OCI-M2 (cell line): Measurements from ENCODE around the gene CHN2.

Experiments used
- DNase-seq: peaks from one replicate; lab custom pipeline; 2025; ENCODE audit not compliant: unreplicated experiment; lab: John Stamatoyannopoulos, UW

CHN2 gene

DNA sequence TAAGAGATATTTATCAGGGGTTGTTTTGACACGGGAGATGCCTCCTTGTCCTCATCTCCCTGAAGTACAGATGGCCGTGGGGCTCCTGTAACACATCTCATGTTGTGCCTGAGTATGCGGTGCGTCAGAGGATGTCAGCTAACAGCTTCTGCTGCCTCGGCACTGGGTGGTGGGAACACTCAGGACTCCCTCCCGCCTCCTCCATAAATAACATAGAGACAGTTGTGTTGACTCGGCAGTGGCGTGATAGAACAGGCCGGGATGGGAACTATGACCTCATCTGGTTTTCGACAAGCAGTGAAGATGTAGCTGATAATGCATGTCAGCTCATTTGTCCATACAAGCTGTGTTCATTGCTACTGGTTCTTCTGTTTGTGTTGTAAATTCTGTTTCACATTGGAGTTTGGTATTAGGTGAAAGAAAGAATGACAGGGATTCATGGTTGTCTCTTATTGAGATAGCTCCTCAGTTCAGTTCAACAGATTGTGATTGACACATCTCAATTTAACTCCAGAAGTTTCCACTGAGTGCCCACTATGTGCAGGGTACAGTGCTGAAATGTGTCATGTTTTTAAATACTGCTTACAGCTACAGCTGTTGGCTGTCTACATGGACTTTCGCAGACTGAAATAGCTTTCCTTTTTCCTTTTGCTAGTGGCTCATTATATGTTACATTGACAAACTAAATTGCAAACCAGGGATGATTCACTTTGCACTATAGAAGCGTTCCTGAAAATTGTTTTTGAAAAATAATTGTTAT, 87.4 kb downstream of the CHN2 start:
- DNase-seq, result no peak

DNA sequence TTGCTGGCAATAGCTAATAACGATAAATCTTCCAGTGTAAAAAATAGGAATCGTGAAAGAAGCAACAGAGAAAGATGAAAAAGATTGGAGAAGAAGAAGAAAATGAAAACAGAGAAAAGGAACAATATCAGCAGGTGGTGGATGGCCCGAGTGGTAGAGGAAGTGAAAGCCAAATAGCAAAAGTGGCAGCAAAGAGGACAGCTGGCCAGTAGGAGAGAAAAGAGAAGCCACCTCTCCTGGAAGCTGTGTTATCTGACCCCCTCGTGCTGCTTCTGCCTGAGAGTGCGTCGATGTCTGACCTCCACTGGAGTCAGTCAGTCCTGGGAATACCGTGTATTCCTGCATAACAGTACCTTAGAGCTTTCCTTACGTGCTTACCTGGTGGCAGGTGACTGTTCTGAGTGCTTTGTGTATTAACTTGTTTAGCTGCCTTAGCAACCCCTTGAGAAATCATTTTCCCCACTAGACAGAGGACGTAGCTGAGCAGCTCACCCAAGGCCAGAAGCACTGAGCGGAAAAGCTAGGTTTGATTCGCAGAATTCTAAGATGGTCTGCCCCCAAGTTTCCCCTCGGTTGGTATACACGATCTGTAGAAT, 88.3 kb downstream of the CHN2 start:
- no peak for DNase-seq

DNA sequence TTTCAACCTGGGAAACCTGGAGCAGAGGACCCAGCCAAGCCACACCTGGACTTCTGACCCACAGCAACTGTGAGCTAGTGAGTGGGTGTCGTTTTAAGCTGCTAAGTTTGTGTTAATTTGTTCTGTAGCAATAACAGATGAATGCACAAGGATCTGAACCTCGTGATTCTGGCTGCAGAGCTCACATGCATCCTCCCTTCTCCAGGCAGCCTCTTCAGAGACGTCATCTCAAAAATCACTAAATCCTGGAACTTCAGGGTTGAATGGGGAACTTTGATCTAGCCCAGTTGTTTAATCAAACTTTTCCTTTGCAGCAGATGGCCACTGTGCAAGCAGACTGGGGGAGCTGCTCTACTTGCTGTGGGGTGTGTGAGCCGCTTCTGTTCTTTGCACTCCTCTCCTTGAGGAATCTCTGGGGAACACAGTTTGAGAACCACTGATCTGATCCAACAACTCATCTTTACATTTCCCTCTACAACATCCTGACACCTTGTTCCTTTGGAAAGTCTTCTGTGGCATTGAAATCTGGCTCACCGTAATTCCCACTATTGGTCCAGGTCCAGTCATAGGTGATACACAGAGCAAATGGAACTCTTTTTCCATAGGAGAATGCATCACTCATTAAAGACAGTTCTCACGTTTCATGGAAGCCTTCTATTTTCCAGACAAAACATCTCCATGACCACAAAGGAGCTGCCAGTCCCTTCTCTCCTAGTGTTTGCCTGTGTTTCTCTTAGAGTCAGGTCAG, 90.3 kb downstream of the CHN2 start:
- DNase-seq, result no peak

DNA sequence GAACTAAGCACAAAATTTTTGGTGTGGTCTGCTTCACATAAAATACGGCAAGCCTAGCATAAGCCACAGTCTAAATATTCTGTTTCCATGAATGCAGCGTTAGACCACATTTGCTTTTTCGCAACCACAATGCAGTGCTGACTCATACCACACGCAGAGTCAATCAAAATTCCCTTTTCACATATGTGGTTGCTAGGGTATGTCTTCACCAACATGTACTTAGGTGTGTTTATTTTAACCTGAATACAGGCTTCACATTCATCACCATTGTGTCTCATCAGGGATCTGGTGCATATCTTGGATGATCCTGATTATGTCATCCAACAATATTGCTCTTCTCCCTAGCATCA, 90.8 kb downstream of the CHN2 start:
- DNase-seq, result no peak

DNA sequence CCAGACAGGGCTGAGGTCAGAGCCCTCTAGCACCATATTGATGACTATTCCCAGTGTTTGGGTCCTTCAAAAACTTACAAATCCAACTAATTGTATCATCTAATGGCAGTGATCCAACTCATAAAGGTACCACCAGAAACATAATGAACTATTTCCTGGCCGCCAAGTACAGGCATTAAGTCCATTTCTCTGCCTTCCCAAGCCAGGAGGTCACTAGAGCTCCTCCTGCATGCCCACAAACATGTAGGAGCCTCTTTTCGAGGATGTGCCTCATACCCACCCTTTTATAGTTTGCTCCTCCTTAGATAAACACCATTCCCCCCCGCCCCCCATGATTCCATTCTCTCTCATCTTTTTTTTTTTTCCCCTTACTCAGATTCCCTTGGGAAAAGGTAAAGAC, 91.3 kb downstream of the CHN2 start:
- DNase-seq, result no peak

DNA sequence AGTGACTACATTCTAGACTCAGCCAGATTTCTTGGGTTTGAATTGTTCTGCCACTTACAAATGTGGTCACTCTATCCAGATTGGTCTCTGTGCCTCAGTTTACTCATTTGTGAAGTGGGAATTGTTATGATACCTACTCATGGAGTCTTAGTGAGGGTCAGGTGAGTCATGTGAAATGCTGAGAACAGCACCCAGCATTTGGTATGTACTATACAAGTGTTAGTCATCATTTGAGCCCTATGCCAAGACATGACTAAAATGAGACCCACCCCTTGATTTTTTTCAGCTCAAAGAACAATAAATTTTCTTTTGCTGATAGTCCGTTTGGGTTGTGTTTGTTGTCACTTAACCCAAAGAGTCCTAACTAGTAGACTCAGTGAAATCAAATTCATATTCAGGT, 92.8 kb downstream of the CHN2 start:
- no peak for DNase-seq

DNA sequence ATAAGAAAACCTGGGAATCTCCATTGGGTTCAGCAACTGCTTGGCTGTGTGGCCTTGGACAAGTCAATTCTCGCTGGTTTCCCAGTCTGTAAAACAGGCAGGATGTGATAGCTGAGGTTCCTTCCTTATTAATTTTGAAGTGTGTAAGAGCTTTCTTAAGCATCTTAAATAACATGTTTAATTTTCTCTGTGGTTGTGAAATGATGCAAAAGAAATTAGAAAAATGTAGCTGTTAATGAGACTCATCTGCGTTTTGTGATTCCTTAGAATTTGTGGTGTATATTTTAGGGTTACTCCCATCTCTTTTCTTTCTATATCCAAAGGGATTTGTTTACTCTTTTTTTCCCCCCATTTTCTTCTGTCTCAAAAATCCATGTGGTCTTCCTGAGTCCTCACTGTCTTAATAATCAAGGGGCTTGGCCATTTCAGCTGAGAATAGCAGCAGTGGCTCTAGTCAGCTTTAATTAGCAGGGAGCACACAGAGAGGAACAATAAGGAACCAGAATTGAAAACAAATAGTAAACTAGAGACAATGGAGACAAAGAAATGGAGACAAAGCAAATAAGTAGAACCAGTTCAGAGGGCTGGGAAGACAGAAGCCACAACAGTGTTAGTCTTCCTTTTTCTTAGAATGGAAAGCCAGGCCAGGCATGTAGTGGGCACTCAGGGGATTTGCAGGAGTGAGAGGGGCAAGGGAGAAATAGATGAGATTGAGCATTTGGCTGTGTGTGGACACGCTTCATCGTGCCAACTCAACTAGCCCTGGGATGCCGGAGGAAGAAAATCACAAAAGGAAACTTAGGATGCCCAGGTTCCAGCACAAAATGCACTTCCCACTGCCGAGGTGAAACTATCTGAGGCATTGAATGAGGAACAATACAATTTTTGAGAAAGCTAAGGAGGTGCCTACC, 93.9 kb downstream of the CHN2 start:
- no peak for DNase-seq

DNA sequence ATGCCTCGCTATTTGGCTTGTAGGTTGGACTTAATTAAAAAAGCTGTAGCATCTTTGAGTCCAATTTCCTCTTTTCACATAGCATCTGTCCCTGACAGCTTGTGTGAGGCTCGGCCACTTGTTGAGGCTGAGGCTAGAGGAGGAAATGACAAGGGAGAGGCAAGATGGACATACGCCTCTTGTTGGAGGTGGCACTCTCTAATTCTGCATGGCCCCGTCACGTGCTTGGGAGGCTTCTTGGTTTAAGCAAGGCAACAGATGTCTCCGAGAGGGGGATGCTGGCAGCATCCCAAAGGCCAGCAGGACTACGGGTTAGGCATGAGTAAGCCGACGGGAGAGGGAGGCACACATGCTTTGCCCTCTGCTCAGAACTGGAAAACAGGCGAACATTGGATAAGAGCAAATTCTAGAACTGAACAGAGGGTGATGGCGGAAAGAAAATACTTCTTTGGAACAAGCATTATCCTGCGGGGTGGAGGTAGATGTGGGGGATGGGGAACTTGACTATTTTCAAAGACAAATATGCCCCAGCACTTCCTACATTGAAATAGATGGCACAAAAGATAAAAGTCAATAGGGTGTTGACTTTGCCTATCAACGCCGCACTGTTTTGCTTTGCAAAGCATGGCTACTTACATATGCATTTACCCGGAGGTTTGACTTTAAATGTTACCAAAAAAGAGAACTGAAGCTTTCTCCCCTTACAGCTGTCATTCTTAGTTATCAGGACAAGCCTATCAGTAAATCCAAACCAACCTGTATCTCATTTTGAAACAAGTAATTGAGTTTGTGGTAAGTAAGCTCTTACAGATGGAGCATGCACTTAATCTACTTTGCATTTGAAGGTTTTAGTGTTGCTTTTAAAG, 94.8 kb downstream of the CHN2 start:
- DNase-seq, result no peak

DNA sequence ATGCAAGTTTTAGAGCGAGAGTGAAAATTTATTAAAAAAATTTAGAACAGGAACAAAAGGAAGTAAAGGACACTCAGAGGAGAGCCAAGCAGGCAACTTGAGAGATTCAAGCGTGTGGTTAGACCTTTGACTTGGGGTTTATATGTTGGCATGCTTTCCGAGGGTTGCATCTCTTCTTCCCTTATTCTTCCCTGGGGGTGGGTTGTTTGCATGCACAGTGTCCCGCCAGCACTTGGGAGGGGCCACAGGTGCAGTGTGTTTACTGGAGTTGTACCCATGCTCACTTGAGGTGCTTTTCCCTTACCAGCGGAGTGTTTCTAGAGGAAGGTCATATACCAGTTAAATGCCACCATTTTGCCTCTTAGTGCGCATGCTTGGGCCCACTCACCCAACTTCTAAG, 96.3 kb downstream of the CHN2 start:
- DNase-seq, result no peak

DNA sequence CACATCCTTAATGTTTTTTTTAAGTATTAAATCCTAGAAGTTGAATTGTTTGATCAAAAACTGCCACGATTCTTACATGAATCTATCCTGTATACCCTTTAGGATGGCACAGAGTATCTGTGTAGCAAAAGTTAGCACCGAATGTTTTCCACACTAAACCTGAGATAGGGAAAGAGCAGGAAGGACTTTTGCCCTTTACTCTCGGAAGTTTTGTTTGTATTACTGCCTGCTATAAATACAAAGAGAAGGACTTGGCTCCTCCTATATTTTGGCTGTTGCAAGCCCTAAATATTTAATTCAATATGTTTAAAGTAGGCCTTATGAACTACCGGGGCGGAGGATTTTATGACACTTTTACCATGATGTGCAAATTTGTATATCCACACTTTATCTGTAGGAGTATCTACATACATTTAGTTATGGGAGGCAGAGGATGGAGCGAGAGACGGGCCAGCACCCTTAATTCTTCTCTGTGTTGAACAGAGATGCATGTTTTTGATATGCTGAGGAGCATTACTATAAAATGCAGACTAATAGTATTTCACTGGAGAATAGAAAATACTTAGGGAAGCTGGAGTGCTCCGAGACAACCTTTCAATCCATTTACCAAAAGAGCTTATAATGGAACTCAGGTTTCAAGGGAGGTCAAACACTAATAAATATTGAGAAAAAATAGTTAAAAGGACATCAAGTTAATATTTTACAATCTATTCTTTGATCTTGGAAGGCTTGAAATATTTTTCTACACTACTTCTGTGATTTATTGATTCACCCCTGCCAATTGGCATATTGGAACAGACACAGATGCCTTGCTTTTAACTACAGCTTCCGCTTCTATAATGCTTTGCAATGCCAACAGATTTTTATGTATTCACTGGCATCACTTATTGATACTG, 97.4 kb downstream of the CHN2 start:
- no peak for DNase-seq

DNA sequence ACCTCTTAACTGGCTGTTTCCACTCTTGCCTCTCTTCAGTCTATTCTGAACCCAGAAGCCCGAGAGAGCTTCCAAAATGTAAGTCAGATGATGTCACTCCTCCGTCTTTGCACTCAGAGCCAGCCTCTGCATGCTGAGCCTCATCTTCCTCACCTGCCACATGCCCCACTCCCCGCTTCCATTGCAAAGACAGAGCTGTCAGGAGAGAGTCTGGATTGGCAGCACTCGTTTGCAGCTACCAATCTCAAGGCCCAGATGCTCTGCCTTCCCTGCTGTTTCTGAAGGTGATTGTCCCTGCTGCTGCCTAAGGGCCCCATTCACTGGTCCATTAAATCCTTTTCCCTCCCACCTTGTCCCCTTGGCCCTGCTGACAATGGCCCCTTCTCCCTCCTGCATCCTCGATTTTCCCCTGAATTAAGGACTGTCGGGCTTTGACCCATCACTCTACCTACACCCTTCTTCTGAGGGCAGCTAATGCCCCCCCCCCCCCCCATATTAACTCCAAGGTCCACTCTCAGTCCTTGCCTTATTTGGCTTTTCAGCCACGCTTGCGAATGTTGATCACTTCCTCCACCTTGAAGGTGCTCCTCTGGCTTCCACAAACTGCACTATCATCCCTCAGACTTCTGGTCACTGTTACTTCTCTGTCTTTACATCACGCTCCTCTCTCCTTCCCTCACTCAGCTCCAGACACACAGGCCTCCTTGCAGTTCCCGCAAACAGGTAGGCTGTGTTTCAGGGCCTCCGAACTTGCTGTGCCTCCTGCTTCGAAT, 98.5 kb downstream of the CHN2 start:
- DNase-seq, result no peak

DNA sequence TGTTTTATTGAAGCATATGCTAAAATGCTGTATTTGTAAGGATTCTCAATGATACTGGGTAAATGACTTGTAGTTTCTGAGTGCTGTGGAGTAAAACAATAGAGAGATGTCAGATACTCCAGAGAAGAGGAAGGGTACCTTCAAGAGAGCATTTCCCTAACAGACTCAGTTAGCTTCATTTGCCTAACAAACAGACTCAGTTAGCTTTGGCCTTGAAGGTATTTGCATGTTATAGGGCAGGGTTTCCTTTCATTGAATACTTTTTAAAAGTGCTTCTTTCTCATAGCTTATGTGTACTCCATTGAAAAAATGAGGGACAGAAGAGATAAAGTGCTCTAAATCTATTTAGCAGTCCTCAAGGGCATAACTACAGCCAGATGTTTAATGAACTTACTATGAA, 101.8 kb downstream of the CHN2 start:
- DNase-seq, result no peak

DNA sequence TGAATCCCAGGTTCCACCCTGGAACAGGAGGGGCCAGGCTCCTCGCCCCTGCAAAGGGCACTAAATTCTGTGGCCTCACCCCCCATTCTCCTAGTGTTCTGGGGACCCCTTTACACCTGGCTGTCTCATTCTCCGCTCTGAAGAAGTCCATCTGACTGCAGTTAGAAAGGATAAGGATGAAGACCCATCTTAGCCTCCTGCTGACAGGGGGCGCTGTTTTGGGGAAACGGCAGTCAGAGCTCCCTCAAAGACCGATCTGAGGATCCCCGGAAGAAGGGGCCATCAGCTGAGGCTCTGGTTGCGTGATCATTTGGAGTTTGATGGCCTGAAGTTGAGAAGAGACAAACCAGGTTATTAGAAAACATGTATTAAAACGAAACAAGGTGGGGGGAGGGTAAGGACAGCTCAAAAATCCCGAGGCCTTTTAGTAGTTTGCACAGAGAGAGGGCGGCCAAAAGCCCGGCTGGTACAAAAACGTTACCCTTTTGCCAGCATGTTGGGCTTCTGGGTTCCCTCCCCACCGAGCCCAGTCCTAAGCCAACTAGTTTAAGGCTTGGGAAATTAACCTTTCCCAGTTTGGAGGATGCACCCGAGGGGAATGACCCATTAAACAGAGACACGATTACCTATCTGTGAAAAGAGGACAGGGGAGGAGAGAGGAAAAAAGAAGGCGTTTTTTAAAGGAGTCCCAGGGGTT, 102.8 kb downstream of the CHN2 start:
- no peak for DNase-seq

DNA sequence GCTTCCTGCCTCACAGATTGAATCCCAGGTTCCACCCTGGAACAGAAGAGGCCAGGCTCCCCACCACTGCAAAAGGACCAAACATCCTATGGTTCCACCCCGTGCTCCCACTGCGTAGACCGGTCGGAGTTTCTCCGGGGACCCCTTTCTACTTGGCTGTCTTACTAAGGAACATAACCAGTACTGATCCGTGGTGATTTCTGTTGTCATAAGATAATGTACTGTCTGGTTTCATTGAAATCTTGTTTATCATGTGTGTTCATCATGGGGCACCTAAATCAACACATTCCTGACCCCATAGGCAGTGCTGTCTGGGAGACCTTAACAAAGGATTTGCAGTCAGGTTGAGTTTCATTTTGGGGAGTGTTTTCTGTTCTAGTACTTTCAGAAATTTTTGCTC, 104.5 kb downstream of the CHN2 start:
- no peak for DNase-seq

DNA sequence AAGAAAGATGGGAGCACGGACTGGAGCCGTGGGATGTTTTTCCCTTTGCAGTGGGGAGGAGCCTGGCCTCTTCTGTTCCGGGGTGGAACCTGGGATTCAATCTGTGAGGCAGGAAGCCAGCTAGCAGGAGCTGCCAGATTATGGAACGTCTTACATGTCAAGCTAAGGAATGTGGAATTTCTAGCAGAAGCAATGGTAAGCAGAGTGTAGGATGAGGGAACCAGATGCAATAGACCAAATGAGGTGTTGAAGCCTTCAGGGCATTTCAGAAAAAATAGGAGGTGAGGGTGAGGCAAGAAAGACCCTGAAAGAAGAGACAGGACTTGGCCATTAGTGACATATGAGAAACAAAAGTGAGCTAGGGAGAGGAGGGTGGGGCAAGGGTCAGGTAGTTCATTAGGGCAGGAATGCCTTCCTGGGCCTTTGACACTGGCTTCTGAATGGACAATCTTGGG, 105.5 kb downstream of the CHN2 start:
- no peak for DNase-seq

DNA sequence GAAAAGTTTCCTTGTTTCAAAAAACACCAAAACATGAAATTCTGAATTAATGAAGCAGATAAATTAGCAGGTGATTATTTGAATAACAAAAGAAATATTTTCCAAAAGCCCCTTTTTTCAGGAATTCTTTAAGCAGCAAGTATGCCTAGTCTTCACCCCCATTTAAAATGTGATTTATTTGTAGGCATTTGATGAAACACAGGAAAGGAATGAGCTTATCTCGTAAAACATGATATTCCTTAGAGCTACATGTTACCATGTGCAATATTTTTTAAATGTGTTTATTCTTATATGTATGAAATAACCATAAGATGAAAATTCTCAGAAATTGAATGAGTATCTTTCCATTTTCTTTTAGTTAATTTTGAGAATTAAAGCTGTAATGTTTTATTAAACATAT, 106.1 kb downstream of the CHN2 start:
- no peak for DNase-seq

DNA sequence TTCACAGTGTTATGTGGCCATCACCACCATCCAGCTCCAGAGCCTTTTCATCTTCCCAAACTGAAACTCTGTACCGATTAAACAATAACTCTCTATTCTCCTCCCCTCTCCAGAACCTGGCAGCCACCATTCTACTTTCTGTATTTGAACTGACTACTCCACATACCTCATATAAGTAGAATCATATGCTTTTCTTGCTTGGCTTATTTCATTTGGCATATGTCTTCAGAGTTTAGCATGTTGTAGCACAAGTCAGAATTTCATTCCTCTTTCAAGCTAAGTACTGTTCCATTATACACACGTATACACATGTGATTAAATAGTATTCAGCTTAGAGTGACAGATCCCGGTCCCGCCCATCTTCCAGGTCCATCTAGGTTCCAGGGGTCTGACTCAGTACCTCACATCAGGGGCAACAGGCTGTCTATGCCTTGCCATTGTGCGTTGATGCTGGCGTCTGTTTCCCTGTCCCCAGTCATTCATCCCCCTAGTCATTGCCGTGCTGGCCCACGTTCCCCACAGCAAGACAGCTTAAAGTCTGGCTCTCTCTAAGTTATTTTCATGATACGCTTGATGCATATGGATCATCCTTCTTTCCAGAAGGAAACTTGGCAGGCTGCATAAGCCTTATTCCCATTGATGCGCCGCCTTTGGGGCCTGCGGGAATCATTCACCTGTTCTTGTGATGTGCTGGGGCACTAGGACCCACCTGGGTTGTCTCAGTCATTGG, 108.3 kb downstream of the CHN2 start:
- no peak for DNase-seq
